GM20000 (cell line): ENCODE data around the gene MRPL9.

Source experiments
- DNase-seq: peaks from one replicate; pipeline ENCODE4 v3.0.0; 2012; ENCODE audit warnings: low spot score
- TF ChIP-seq, protein P1 (sequence below): IDR thresholded peaks from 2 replicates; pipeline ENCODE4 v1.5.1; 2012; ENCODE audit warnings: mild to moderate bottlenecking, control low read depth; ENCODE audit errors: extremely low read depth, missing control alignments

The MRPL9 gene

DNA sequence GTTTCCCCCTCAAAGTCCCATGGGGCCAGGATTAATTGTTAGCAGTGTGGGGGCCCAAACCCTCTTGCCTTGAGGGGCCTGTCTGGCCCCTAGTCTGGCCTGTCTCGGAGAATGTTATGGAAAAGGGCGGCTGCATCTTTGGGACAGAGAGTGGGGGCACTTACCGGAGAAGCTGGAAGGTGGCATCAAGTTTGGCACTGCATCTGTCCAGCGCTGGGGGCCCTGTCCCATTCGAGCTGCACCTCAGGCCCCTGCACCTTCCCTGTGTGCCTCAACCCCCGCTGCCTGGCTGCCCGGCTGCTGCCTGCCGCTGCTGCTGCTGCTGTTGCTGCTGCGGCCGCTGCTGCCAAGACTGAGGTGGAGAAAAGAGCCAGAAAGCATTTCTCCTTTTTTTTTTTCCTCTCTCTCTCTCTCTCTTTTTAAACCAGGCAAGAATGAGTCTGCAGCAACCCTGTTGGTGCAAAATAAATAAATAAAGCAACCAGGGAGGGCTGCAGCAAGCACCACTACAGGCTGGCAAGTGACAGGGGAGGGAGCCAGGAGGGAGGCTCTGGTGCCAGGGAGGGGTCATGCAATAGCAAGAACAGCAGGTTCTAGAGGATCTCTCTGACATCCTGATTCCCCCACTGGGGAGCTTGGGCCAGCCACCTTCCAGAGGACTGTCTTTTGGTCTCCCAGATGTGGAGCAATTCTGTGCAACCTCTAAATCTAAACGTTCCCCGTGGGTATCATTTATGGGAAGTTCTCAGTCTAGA lies 41.9 kb upstream of the MRPL9 start, which contains the start of gene LINGO4:
LINGO4 (minus strand) TSS at position 354 of the 755 bp plus-strand sequence. CDS start 2,715 bp downstream, outside the sequence.
- no peak for DNase-seq
- TF ChIP-seq, protein P1, sequence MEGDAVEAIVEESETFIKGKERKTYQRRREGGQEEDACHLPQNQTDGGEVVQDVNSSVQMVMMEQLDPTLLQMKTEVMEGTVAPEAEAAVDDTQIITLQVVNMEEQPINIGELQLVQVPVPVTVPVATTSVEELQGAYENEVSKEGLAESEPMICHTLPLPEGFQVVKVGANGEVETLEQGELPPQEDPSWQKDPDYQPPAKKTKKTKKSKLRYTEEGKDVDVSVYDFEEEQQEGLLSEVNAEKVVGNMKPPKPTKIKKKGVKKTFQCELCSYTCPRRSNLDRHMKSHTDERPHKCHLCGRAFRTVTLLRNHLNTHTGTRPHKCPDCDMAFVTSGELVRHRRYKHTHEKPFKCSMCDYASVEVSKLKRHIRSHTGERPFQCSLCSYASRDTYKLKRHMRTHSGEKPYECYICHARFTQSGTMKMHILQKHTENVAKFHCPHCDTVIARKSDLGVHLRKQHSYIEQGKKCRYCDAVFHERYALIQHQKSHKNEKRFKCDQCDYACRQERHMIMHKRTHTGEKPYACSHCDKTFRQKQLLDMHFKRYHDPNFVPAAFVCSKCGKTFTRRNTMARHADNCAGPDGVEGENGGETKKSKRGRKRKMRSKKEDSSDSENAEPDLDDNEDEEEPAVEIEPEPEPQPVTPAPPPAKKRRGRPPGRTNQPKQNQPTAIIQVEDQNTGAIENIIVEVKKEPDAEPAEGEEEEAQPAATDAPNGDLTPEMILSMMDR = no peak

DNA sequence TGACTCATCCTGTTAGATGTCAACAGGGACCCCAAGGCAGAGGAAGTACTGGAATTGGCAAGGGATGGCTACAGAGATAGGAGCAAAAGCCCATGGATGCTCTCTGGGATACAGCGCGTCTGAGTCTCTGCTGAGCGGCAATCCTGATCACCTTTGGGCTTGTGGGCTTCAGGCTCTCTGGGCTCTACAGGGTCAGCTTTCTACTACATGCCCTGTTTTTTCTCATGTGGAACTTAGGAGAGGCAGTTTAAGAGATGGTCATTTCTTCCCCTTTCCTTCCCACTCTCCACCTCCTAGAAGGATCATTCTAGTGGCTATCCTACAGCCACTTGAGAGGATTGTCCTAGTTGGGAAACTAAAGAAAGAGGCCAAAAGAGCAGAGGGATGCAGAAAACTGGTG lies 40.6 kb upstream of the MRPL9 start:
- TF ChIP-seq, protein P1 = no peak
- no peak for DNase-seq

DNA sequence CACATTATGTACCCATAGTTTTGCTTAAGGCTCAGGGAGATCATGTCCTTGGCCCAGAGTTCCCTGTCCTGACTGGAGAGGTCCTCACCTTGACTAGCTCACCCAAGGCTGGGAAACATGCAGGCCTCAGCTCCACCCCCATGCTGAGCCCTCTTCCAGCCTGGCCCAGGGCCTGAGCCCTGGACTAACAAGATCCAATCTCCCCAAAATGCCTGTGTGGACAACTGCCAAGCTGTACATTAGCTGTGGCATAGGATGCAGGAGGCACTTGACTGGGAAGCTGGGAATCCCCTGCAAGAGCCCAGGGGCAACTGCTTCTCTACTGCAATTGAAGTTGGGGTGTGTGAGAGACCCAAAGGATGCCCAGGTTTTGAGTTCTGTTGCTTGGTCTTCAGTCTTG lies 39.9 kb upstream of the MRPL9 start:
- DNase-seq = no peak
- TF ChIP-seq, protein P1 = no peak

DNA sequence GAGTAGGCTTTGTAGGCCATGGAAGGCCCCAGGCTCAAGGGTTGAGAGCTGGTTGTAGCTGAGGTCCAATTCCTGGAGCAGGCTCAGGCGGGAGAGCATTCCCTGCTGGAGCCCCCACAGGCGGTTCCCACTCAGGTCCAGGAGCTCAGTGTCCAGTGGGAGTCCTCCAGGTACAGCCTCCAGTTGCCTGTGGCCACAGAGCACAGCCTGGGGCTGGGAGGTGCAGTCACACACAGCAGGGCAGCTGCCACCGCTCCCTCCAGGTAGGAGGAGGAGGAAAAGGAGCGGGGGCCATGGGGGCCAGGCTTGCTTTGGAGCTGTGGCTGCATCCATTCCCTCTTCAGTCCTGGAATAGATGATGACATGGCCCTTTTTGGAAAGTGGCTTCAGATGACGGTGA lies 39.1 kb upstream of the MRPL9 start:
- no peak for DNase-seq
- TF ChIP-seq, protein P1 = no peak

DNA sequence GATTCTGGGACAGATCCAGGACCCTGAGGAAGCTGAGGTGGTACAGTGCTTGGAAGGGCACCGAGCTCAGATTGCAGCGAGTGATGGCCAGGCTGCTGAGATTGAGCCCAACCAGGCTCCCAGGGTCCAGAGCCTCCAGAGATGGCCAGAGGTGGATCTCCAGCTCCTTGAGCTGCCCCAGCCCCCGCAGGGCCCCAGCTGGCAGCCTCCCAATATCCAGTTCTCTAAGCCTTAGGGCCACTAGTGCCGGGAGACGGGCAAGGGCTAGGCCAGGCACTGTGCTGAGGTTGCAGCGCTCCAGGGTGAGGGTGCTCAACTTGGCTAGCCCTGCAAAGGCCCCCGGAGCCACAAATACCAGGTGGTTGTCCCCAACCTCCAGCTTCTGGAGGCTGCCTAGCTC lies 38.5 kb upstream of the MRPL9 start:
- TF ChIP-seq, protein P1 = no peak
- no peak for DNase-seq

DNA sequence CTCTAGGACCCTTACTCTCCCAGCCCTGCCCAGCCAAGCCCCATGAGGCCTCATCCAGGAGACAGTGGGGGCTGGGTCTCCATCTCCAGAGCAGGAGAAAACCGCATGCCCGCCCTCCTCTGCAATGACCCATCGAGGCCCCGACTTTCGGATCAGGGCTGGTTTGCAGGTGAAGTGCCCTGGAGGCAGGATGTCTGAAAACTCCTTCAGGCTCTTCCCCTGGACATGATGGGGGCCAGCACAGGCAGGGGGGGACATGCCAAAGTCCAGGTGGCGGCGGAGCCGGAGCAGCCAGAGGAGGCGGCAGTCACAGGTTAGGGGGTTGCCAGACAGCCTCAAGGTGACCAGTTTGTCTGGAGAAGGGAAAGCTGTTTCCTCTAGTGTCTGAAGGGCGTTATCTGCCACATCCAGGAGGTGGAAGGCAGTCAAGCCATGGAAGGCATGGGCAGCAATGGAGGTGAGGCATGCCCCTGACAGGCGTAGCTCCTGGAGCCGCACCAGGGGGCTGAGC lies 38.1 kb upstream of the MRPL9 start:
- no peak for DNase-seq

DNA sequence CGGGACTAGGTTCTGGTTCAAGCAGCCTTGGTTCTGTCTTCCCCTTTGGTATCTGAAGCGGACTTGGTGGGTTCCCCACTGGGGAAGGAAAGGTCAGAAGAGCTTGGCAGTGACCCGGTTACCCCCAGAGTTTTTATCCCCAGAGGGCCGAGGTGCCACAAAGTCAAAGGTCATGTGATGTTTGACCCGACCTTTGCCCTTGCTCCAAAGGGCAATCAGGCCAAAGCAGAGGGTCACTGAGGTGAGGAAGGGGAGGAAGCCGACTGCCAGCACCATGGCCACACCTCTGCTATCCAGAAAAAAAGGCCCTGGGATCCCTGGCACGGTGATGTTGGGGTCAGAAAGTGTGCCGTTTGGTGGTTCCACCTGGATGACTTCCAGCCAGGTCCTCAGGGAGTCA lies 37.5 kb upstream of the MRPL9 start:
- DNase-seq = no peak
- TF ChIP-seq, protein P1 = no peak

More for the DNA sequence above, 38.1 kb upstream of the MRPL9 start:
- TF ChIP-seq, protein P1 = no peak
